Activated CD8-positive, alpha-beta memory T cell treated with anti-CD3 and anti-CD28 coated beads for 36 hours (primary cell): ENCODE results near the gene CAMK1D. TPM values are rescaled to one million over a fixed set of nuclear protein-coding genes. Genes with fewer than 3 reads are reported as not detected.
"Not testable (repeated sequence)": the region's sequence is repeated elsewhere in the genome, so short reads cannot be mapped to it uniquely, and the experiment has no call there.

Experiments
- CTCF ChIA-PET: fragments of 350-600 bp; sonication (Branson Sonifier 250); formaldehyde crosslinking; loops from one replicate; lab custom pipeline; 2021; ENCODE audit warnings: antibody characterized with exemption; lab: Charles Lee
- POLR2A ChIA-PET: fragments of 350-600 bp; sonication (Branson Sonifier 250); formaldehyde crosslinking; loops from one replicate; lab custom pipeline; 2021; ENCODE audit warnings: antibody characterized with exemption; lab: Charles Lee
- total RNA-seq, 2 experiments: library from RNA; stranded (reverse); gene quantifications; one replicate each; pipeline ENCODE4 v1.2.3, GENCODE V29; 2021

CAMK1D gene
- total RNA-seq, 2 experiments from 2014 or later: 8.7 to 11.4 TPM

GRCh38 chr10:12719365-12719764 is 370.0 kb downstream of the CAMK1D start:
- ChIA-PET POLR2A (no interaction called here), CTCF (no interaction called here)

- POLR2A ChIA-PET: no interaction called here
- CTCF ChIA-PET: interaction anchor here (1.2 kb wide), 1 partner anchor 61 kb away, joined by 7 read pairs; no protein-coding TSS in a partner anchor
These were observed 371.1 kb downstream of the CAMK1D start for GRCh38 chr10:12720217-12720981.

DNA sequence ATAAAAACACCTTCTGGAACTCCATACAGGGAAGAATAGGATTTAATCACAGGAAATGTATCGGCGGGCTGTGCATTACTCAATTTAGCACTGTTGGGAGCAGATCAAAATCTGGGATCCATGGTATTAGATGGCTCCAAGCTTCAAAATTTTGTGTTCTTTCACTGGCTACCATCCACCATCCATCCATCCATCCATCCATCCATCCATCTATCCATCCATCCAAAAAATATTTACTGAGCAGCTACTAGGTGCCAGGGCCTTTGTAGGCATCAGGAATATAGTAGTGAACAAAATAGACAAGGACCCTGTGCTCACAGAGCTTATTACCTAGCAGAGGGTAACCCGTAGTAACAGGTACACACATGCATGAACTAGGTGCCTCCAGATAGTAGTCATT is 372.0 kb downstream of the CAMK1D start:
- ChIA-PET CTCF (no interaction called here), POLR2A (no interaction called here)

DNA sequence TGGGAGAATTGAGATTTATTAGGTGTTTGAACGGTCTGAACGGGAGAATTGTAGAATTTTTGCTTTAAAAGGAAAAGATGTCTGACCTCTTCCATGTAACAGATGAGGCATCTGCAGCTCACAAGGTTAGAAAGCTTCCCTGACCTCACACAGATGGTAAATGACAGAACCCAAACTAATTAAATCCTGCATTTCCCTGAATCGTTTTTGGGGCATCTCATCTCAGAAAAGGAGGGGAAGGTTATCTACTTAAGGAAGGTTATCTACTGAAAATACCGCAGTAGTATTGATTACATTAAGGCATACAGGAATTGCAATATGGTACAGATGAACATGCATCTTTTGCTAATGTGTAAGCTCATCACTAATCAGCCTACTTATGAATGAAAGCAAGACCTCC is 373.9 kb downstream of the CAMK1D start:
- ChIA-PET POLR2A (interaction anchor here (0.8 kb wide), 1 partner anchor 364 kb away, joined by 6 read pairs; no protein-coding TSS in a partner anchor), CTCF (no interaction called here)

- ChIA-PET POLR2A (no interaction called here), CTCF (interaction anchor here (0.6 kb wide), 1 partner anchor 459 kb away, joined by 4 read pairs; no protein-coding TSS in a partner anchor)
These were observed 375.6 kb downstream of the CAMK1D start for GRCh38 chr10:12724807-12725579.

DNA sequence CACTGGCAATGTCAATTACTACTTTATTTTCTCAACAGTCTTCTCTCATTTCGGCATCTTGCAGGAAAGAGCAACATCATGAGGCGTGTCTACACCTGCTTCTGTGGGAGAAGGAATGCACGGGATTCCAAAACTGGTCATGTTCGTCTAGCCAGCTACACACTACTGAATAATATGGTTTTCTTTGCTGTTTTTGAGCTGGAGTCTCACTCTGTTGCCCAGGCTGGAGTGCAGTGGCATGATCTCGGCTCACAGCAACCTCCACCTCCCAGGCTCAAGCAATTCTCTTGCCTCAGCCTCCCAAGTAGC is 376.2 kb downstream of the CAMK1D start:
- CTCF ChIA-PET: interaction anchor here (0.6 kb wide), 1 partner anchor 459 kb away, joined by 4 read pairs; no protein-coding TSS in a partner anchor
- POLR2A ChIA-PET: not testable (repeated sequence)

DNA sequence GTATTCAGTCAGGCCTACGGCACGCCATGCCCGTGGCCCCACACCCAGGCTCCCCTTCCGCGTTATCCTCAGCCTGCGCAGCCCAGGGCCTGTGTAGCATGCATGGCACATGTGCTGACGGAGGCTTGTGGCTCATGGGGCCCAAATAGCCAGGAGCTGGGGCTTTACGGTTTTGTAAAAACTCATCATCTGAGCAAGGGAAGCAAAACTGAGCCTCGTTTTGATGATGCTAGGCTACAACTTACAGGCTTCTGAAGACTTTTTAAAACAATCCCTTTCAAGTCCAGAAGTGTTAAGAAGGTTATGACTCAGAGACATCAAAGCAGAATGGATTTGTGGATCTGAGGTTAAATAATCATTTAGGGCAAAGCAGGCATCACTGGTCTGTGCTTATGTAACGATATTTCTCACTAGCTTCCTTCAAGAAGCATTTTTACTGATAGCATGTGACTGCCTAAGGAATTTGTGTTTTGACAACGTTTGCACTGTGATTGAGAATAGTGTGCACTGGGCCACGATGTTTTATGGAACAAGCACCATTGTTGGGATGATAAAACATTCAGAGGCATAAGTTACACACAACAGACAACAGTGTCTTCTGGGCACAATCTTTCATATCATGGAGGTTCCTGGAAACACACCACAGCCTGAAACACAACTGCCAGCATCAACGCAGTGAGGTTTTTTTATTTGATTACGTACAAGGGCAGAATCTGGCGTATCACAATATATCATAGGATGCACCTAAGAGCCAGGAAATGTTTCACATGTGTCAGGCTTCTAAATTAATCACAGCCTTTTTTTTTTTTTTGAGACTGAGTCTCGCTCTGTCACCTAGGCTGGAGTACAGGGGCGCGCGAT is 377.9 kb downstream of the CAMK1D start:
- POLR2A ChIA-PET: no interaction called here
- CTCF ChIA-PET: interaction anchor here (0.7 to 0.8 kb wide), 2 partner anchors 18 to 66 kb away, joined by 3 read pairs; no protein-coding TSS in a partner anchor

DNA sequence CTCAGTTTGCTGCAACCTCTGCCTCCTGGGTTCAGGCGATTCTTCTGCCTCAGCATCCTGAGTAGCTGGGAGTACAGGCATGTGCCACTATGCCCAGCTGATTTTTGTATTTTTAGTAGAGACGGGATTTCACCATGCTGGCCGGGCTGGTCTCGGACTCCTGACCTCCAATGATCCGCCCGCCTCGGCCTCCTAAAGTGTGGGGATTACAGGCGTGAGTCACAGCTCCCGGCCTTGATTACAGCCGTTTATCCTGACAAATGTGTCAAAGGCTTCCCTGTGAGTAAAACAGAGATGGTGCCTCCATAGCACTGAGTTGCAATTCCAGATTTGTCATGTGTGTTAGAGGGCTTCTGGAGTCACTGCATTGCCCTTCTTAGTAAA is 378.5 kb downstream of the CAMK1D start:
- ChIA-PET POLR2A (no interaction called here), CTCF (interaction anchor here (0.7 kb wide), 1 partner anchor 66 kb away, joined by 3 read pairs; no protein-coding TSS in a partner anchor)

DNA sequence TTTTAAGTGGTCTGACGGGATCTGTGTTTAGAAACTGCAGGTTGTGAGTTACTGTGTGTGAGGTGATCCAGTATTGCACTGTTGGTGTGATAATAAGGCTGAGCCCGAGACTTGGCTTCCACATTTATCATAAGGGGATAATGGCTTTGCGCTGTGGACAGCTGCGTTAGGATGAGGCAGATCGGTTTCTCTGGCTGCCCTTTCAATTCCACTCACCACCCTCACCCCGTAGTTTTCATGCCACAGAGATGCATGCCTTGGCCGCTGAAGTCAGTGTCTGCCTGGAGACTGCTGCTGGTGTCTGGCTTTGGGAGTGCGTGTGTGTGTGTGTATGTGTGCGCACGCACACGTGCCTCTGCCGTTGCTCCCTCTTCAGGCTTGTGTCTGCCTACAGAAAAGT is 379.1 kb downstream of the CAMK1D start:
- POLR2A ChIA-PET: no interaction called here

GRCh38 chr10:12729885-12730284 is 380.5 kb downstream of the CAMK1D start:
- POLR2A ChIA-PET: no interaction called here

More for the DNA sequence above, 379.1 kb downstream of the CAMK1D start:
- CTCF ChIA-PET: no interaction called here

DNA sequence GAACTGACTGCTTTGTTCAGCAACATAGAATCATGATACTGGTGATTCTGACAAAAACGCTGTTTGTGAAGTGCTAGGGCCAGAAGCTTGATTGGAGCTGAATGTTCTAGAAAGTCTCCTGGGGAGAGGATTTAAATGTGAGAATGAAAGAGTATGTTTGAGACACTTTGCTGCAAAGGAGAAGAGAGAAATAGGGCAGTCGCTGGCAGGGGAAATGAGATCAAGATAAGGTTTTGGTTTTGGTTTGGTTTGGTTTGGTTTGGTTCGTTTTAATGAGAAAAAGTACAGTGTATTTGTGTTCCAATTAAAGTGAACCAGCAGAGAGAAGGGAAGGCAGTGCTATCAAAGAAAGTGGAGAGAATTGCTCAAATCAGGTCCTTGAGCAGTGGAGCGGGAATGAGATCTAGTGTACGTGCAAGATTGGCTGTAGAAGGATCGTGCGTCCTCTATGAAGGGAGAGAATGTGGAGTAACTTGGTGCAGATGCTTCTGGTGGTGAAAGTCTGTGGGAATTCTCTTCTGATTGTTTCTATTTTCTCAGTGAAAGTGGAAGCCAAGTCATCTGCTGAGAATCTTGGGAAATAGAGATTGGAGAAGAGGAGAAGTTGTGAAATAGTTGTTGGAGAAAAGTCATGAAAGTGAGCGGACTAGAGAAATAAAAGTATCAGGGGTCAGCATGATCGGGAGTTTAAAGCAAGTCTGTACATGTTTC is 381.6 kb downstream of the CAMK1D start:
- ChIA-PET CTCF (no interaction called here), POLR2A (no interaction called here)

More at GRCh38 chr10:12729885-12730284, 380.5 kb downstream of the CAMK1D start:
- CTCF ChIA-PET: interaction anchor here (0.7 kb wide), 1 partner anchor 52 kb away, joined by 4 read pairs; no protein-coding TSS in a partner anchor

- CTCF ChIA-PET: no interaction called here
- POLR2A ChIA-PET: no interaction called here
These were observed 383.9 kb downstream of the CAMK1D start for GRCh38 chr10:12733271-12733670.

- ChIA-PET CTCF (interaction anchor here (0.6 kb wide), 1 partner anchor 246 kb away, joined by 3 read pairs; no protein-coding TSS in a partner anchor), POLR2A (interaction anchor here (0.5 kb wide), 1 partner anchor 61 kb away, joined by 3 read pairs; no protein-coding TSS in a partner anchor)
These were observed 386.6 kb downstream of the CAMK1D start for GRCh38 chr10:12735843-12736462.

GRCh38 chr10:12740813-12741212 is 391.5 kb downstream of the CAMK1D start:
- ChIA-PET POLR2A (no interaction called here), CTCF (no interaction called here)

GRCh38 chr10:12741360-12741804 is 392.0 kb downstream of the CAMK1D start:
- ChIA-PET CTCF (interaction anchor here (0.5 kb wide), 1 partner anchor 329 kb away, joined by 3 read pairs; no protein-coding TSS in a partner anchor), POLR2A (no interaction called here)

DNA sequence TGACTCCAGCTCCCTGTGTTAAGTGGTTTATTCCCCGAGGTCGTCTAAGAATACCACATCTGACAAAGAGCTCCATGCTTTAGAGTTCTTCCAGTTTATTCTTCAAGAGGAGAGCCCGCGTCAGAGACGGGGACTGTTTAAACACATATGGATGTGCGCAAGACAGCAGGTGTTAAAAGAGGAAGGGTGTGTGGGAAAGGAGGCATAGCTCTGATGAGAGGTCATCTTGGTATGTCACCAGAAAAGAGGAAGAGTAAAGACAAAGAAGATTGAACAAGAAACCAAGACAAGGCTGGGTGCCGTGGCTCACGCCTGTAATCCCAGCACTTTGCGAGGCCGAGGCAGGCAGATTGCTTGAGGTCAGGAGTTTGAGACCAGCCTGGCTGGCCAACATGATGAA is 393.4 kb downstream of the CAMK1D start:
- ChIA-PET CTCF (interaction anchor here (0.7 kb wide), 1 partner anchor 70 kb away, joined by 3 read pairs; no protein-coding TSS in a partner anchor), POLR2A (no interaction called here)

GRCh38 chr10:12743466-12743865 is 394.1 kb downstream of the CAMK1D start:
- POLR2A ChIA-PET, CTCF ChIA-PET: not testable (repeated sequence)

DNA sequence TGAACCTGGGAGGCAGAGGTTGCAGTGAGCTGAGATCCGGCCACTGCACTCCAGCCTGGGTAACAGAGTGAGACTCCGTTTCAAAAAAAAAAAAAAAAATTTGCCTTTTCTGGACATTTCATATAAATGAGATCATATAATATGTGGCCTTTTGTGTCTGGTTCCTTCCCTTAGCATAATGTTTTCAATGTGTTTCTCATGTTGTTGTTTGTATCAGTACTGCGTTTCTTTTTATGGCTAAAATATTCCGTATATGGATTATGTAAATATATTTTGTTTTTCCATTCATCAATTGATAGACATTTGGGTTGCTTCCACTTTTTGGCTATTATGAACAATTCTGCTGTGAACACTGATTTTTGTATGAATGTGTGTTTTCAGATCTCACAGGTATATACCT is 394.6 kb downstream of the CAMK1D start:
- CTCF ChIA-PET: no interaction called here

More for the DNA sequence above, 394.6 kb downstream of the CAMK1D start:
- POLR2A ChIA-PET: no interaction called here
